Measurements from ENCODE around the gene FKBP11.
A peak's percentile ranks its signal among the peaks of the same experiment; 100 is the strongest.

Gene FKBP11

GRCh38 chr12:48901278-48901677, 24.0 kb downstream of the FKBP11 start:
- Histone ChIP-seq H3K27me3 (ENCODE audit: insufficient read depth, low read length) (peaks cover 3% of the 10 kb centered on the region; the same call in 1 of the 2 replicates), H3K9ac (ENCODE audit: low read depth, low read length) (no peak overlapping the region), H3K4me1 (ENCODE audit: insufficient read depth, low read length) (no peaks in the 10 kb centered on the region), H3K27ac (ENCODE audit: low read length) (no peak overlapping the region), H3K36me3 (ENCODE audit: insufficient read depth, low read depth, low read length) (no peaks in the 10 kb centered on the region), H3K4me3 (ENCODE audit: low read length) (no peak overlapping the region), H3K9me3 (ENCODE audit: insufficient read depth, low read depth, low read length) (no peaks in the 10 kb centered on the region)

- H3K27ac ChIP-seq (ENCODE audit: low read length) = no peak overlapping the region
- peaks cover 3% of the 10 kb centered on the region; the same call in 1 of the 2 replicates for H3K27me3 ChIP-seq (ENCODE audit: insufficient read depth, low read length)
- H3K4me3 ChIP-seq (ENCODE audit: low read length) = no peak overlapping the region
- H3K9ac ChIP-seq (ENCODE audit: low read depth, low read length) = no peak overlapping the region
- H3K9me3 ChIP-seq (ENCODE audit: insufficient read depth, low read depth, low read length) = no peaks in the 10 kb centered on the region
- no peaks in the 10 kb centered on the region for H3K4me1 ChIP-seq (ENCODE audit: insufficient read depth, low read length)
- no peaks in the 10 kb centered on the region for H3K36me3 ChIP-seq (ENCODE audit: insufficient read depth, low read depth, low read length)
Observed at GRCh38 chr12:48899651-48900050, 25.6 kb downstream of the FKBP11 start.

DNA sequence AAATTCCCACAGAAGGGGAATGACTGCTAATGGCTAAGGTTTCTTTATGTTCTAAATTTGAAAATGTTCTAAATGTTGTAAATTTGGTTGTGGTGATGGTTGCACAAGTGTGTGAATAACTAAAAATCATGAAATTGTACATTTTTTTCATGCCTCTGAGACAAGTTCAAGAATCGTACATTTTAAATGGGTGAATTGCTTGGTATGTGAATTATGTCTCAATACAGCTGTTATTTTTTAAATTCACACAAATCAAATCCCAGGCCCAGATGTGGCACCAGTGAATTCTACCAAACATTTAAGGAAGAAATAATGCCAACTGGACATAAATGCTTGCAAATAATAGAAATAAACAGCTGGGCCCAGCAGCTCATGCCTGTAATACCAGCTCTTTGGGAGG, 31.0 kb downstream of the FKBP11 start:
- H3K27ac ChIP-seq (ENCODE audit: low read length) = no peak overlapping the region
- no peak overlapping the region for H3K9ac ChIP-seq (ENCODE audit: low read depth, low read length)
- no peaks in the 10 kb centered on the region for H3K9me3 ChIP-seq (ENCODE audit: insufficient read depth, low read depth, low read length)
- no peaks in the 10 kb centered on the region for H3K4me1 ChIP-seq (ENCODE audit: insufficient read depth, low read length)
- peaks cover 13% of the 10 kb centered on the region for H3K27me3 ChIP-seq (ENCODE audit: insufficient read depth, low read length)
- H3K4me3 ChIP-seq (ENCODE audit: low read length) = no peak overlapping the region
- H3K36me3 ChIP-seq (ENCODE audit: insufficient read depth, low read depth, low read length) = no peaks in the 10 kb centered on the region

- Histone ChIP-seq H3K27me3 (ENCODE audit: insufficient read depth, low read length) (peaks cover 10% of the 10 kb centered on the region), H3K4me3 (ENCODE audit: low read length) (peak overlapping the region; percentile 62), H3K9ac (ENCODE audit: low read depth, low read length) (no peak overlapping the region; the same call in 1 of the 2 replicates), H3K27ac (ENCODE audit: low read length) (no peak overlapping the region), H3K4me1 (ENCODE audit: insufficient read depth, low read length) (no peaks in the 10 kb centered on the region), H3K36me3 (ENCODE audit: insufficient read depth, low read depth, low read length) (no peaks in the 10 kb centered on the region), H3K9me3 (ENCODE audit: insufficient read depth, low read depth, low read length) (no peaks in the 10 kb centered on the region)
Observed at GRCh38 chr12:48890657-48891418, 34.5 kb downstream of the FKBP11 start.

GRCh38 chr12:48889679-48890078, 35.6 kb downstream of the FKBP11 start:
- Histone ChIP-seq H3K27ac (ENCODE audit: low read length) (no peak overlapping the region), H3K4me1 (ENCODE audit: insufficient read depth, low read length) (no peaks in the 10 kb centered on the region), H3K9me3 (ENCODE audit: insufficient read depth, low read depth, low read length) (no peaks in the 10 kb centered on the region), H3K4me3 (ENCODE audit: low read length) (no peak overlapping the region), H3K9ac (ENCODE audit: low read depth, low read length) (no peak overlapping the region), H3K36me3 (ENCODE audit: insufficient read depth, low read depth, low read length) (no peaks in the 10 kb centered on the region), H3K27me3 (ENCODE audit: insufficient read depth, low read length) (peaks cover 10% of the 10 kb centered on the region)

DNA sequence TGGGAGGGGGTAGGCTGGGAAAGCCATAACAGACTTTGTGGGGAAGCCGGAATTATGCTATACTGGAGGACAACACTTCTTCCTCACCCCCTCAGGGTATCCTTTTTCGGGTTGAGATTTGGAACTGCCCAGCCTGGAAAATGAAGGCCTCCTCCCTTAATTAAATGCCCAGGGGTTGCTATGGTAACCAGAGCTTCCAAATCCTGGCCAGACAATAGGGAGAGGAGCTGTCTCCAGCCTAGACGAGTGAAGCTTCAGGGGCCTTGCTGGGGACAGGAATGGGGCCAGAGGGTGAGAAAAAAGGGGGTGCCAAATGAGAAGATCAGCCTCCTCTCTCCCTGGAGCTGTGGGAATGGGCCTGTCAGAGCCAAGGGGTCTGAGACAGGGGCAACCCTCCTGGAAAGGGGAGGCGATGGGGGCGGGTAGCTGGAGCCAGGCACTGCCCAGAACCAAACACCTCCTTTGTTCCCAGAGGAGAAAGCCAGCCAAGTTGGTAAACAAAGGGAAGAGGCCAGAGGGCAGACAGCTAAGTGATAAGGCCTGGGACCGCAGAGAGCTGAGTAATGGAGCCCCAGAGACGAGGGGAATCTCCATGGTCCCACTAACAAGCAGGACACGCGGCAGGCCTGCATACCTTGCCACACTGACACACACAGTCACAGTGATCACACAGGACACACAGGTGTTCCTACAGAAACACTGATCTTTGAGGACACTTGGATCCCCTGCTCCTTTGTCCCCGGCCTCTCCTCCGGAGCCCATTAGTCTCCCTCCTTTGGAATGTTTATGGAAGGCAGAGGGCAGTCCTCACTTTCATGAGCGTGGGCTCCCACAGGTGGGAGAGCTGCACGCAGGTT, 41.8 kb downstream of the FKBP11 start:
- Histone ChIP-seq H3K27ac (ENCODE audit: low read length) (peak overlapping the region; percentile 26), H3K27me3 (ENCODE audit: insufficient read depth, low read length) (no peaks in the 10 kb centered on the region), H3K9ac (ENCODE audit: low read depth, low read length) (peak overlapping the region; percentile 41; the same call in 1 of the 2 replicates), H3K36me3 (ENCODE audit: insufficient read depth, low read depth, low read length) (no peaks in the 10 kb centered on the region), H3K9me3 (ENCODE audit: insufficient read depth, low read depth, low read length) (no peaks in the 10 kb centered on the region), H3K4me1 (ENCODE audit: insufficient read depth, low read length) (peaks cover 28% of the 10 kb centered on the region), H3K4me3 (ENCODE audit: low read length) (peak overlapping the region; percentile 54; the same call in 1 of the 2 replicates)

DNA sequence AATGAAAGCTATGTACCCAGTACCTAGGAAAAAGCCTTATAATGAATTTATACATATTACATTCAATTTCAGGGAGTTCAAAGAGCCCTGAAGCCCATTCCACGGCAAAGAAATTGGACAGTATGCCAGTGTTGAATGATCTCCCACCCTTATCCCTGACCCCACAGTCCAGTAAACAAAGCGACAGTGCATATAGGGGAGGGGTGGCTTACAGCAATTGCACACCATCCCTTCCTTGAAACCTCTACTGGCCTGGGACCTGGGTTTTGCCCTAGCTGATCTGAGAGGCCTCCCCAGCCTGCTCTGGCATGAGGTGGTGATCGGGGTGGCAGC, 42.4 kb downstream of the FKBP11 start:
- Histone ChIP-seq H3K27ac (ENCODE audit: low read length) (no peak overlapping the region), H3K9ac (ENCODE audit: low read depth, low read length) (peak overlapping the region; percentile 41; the same call in 1 of the 2 replicates)

DNA sequence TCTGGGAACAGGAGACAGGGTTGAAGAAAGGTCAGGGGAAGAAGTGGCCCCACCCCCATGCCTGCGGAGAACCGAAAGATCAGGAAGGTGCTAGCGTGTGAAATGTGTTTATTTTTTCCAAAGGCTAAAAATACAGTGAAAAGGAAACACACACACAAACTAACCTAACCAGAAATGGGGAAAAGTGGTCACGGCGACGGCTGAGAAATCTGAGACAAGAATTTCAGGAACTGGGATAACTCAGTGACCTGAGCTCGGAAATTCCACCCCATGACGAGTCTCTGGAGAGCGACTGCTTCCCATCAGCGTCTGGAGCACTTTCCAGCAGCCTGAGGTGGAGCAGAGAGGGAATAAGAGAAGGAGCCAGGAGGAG, 43.0 kb downstream of the FKBP11 start:
- peak overlapping the region; percentile 41; the same call in 1 of the 2 replicates for H3K9ac ChIP-seq (ENCODE audit: low read depth, low read length)
- no peak overlapping the region for H3K27ac ChIP-seq (ENCODE audit: low read length)
- no peaks in the 10 kb centered on the region for H3K27me3 ChIP-seq (ENCODE audit: insufficient read depth, low read length)
- H3K4me3 ChIP-seq (ENCODE audit: low read length) = peak overlapping the region; percentile 54
- H3K36me3 ChIP-seq (ENCODE audit: insufficient read depth, low read depth, low read length) = no peaks in the 10 kb centered on the region
- H3K9me3 ChIP-seq (ENCODE audit: insufficient read depth, low read depth, low read length) = no peaks in the 10 kb centered on the region
- H3K4me1 ChIP-seq (ENCODE audit: insufficient read depth, low read length) = peaks cover 28% of the 10 kb centered on the region

More for the DNA sequence above, 42.4 kb downstream of the FKBP11 start:
- H3K4me1 ChIP-seq (ENCODE audit: insufficient read depth, low read length) = peaks cover 28% of the 10 kb centered on the region
- H3K36me3 ChIP-seq (ENCODE audit: insufficient read depth, low read depth, low read length) = no peaks in the 10 kb centered on the region
- peak overlapping the region; percentile 54 for H3K4me3 ChIP-seq (ENCODE audit: low read length)
- no peaks in the 10 kb centered on the region for H3K9me3 ChIP-seq (ENCODE audit: insufficient read depth, low read depth, low read length)
- no peaks in the 10 kb centered on the region for H3K27me3 ChIP-seq (ENCODE audit: insufficient read depth, low read length)

- H3K9me3 ChIP-seq (ENCODE audit: insufficient read depth, low read depth, low read length) = no peaks in the 10 kb centered on the region
- H3K4me3 ChIP-seq (ENCODE audit: low read length) = peak overlapping the region; percentile 54; the same call in 1 of the 2 replicates
- no peaks in the 10 kb centered on the region for H3K36me3 ChIP-seq (ENCODE audit: insufficient read depth, low read depth, low read length)
- no peaks in the 10 kb centered on the region for H3K27me3 ChIP-seq (ENCODE audit: insufficient read depth, low read length)
- H3K4me1 ChIP-seq (ENCODE audit: insufficient read depth, low read length) = peaks cover 28% of the 10 kb centered on the region
- peak overlapping the region; percentile 41; the same call in 1 of the 2 replicates for H3K9ac ChIP-seq (ENCODE audit: low read depth, low read length)
- no peak overlapping the region for H3K27ac ChIP-seq (ENCODE audit: low read length)
Observed at GRCh38 chr12:48881686-48882314, 43.5 kb downstream of the FKBP11 start.

GRCh38 chr12:48880647-48881046, 44.6 kb downstream of the FKBP11 start:
- no peaks in the 10 kb centered on the region for H3K9me3 ChIP-seq (ENCODE audit: insufficient read depth, low read depth, low read length)
- H3K9ac ChIP-seq (ENCODE audit: low read depth, low read length) = no peak overlapping the region
- H3K4me3 ChIP-seq (ENCODE audit: low read length) = no peak overlapping the region
- H3K27ac ChIP-seq (ENCODE audit: low read length) = no peak overlapping the region
- H3K27me3 ChIP-seq (ENCODE audit: insufficient read depth, low read length) = no peaks in the 10 kb centered on the region
- no peaks in the 10 kb centered on the region for H3K36me3 ChIP-seq (ENCODE audit: insufficient read depth, low read depth, low read length)
- H3K4me1 ChIP-seq (ENCODE audit: insufficient read depth, low read length) = peaks cover 28% of the 10 kb centered on the region

DNA sequence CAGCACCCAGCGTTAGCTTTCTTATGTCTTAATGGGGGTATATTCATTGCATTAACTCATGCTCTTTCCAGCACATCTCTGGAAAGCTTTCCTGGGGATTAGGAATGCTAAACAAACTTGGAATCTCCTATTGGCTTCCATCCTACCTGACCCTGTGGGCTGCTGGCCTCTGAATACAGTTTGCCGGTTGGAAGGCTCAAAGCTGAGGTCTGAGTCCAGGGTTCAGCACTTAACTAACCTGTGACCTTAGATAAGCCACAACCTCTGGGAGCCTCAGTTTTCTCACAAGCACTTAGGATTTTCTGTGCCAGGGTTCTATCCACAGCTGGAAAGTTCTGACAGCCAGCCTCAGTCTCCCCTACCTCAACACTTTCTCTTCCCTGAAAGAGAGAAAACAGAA, 46.7 kb downstream of the FKBP11 start:
- H3K27ac ChIP-seq (ENCODE audit: low read length) = no peak overlapping the region
- no peaks in the 10 kb centered on the region for H3K27me3 ChIP-seq (ENCODE audit: insufficient read depth, low read length)
- no peaks in the 10 kb centered on the region for H3K36me3 ChIP-seq (ENCODE audit: insufficient read depth, low read depth, low read length)
- H3K9ac ChIP-seq (ENCODE audit: low read depth, low read length) = no peak overlapping the region
- no peak overlapping the region for H3K4me3 ChIP-seq (ENCODE audit: low read length)
- no peaks in the 10 kb centered on the region for H3K9me3 ChIP-seq (ENCODE audit: insufficient read depth, low read depth, low read length)
- peaks cover 19% of the 10 kb centered on the region for H3K4me1 ChIP-seq (ENCODE audit: insufficient read depth, low read length)

Data from iPS-20b (cell line).